HuH-7 (cell line): ENCODE data around the gene PILRA.
"Not testable (repeated sequence)": the region's sequence is repeated elsewhere in the genome, so short reads cannot be mapped to it uniquely, and the experiment has no call there.

Source experiments
- DNase-seq: peaks from one replicate; pipeline ENCODE4 v3.0.0; 2011; ENCODE audit warnings: low spot score

The PILRA gene

DNA sequence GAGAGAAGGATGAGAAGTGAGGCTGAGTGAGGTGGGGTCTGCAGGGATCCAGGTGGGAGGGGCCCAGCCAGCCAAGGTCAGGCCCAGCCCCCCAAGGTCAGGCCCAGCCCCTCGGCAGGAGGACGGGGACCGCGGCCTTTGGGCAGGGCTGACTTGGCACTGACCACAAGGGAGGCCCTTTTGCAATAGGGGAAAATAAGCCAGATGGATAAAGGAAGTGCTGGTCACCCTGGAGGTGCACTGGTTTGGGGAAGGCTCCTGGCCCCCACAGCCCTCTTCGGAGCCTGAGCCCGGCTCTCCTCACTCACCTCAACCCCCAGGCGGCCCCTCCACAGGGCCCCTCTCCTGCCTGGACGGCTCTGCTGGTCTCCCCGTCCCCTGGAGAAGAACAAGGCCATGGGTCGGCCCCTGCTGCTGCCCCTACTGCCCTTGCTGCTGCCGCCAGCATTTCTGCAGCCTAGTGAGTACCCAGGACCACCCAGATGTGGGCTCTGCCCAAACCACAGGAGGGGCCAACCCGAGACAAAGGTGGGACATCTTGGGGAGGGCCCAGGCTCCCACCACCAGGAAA lies at the start of gene PILRA:
Gene PILRA, plus strand, starts transcription at position 227 of the 571 bp plus-strand sequence. Its CDS starts 170 bp downstream, at position 397.
- DNase-seq = no peak

DNA sequence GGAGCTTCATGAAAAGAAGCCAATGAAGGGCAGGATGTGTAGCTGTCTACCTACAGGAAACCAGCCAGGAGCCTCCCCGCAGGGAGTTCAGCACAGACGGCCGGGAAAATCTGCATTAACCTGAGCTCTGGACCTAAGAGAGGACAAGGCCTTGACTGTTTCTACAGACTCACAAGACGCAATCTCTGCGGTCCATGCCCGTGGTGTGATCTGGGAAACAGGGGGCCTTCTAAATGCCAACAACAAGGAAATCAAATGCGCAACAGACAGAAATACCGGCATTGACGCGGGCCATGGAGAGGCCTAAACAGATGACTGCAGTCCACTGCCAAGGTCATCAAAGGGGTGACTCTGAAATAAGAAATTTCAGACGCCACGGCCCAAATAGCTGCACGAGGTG lies 49.1 kb upstream of the PILRA start:
- not testable (repeated sequence) for DNase-seq

DNA sequence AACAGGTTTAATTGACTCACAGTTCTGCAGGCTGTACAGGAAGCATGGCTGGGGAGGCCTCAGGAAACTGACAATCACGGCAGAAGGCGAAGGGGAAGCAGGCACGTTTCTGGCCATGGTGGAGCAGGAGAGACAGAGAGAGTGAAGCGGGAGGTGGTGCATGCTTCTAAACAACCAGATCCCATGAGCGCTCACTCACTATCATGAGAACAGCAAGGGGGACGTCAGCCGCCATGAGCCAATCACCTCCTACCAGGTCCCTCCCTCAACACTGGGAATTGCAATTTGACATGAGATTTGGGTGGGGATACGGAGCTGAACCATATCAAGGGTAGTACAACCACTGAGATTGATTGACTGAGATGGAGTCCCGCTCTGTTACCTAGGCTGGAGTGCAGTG lies 47.6 kb upstream of the PILRA start:
- DNase-seq = not testable (repeated sequence)

DNA sequence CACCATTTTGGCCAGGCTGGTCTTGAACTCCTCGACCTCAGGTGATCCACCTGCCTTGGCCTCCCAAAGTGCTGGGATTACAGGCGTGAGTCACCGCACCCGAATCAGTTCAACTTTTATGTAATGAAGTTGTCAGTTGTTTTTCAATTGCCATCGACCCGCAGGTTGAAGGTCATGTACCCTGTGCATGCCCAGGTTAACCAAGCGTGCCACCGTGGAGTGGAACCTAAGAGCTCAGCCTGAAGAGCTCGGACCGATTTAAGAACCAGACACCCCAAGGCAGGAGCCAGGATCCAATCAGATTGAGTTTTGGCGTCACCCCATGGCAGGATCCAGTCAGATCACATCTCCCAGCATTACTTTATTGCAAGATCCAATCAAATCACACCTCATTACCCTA lies 46.4 kb upstream of the PILRA start:
- not testable (repeated sequence) for DNase-seq

DNA sequence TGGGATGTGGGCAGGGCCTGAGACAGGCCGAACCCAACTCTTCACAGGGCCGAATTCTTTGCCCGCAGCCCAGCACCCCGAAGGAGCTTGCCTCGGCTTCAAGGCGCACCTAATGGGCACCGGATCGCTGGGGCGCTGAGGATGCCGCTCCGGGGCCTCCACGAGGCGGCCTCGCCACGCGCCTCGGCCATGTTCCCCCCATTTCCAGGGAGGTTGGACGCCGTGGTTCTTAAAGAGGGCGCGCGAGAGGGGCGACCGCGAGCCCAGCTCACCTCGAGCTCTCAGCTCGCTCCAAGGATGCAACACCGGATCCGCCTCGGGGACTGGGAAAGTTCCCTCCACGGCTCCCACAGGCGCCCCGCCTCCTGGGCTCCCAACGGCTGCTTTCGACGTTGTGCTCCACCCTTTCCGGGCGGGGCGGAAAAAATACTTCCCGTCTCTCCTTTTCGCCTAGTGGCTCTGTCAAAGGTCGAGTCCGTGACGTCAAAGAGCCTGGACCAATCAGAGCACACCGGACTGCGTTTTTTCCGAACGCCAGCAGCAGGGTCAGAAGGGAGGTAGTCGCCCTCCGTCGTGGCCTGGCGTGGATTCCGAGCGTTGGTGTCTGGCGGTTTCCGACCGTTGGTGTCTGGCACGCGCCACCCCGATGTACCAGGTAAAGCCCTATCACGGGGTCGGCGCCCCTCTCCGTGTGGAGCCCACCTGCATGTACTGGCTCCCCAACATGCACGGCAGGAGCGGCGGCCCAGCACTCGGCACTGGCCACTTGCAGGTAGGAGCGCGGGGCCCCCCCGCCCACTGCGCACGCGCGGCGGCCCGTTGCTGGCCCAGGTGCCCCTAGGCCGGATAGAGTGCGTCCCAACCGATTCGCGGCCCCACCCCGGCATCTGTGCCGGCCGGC lies 37.5 kb upstream of the PILRA start:
- peak; percentile 84 for DNase-seq

DNA sequence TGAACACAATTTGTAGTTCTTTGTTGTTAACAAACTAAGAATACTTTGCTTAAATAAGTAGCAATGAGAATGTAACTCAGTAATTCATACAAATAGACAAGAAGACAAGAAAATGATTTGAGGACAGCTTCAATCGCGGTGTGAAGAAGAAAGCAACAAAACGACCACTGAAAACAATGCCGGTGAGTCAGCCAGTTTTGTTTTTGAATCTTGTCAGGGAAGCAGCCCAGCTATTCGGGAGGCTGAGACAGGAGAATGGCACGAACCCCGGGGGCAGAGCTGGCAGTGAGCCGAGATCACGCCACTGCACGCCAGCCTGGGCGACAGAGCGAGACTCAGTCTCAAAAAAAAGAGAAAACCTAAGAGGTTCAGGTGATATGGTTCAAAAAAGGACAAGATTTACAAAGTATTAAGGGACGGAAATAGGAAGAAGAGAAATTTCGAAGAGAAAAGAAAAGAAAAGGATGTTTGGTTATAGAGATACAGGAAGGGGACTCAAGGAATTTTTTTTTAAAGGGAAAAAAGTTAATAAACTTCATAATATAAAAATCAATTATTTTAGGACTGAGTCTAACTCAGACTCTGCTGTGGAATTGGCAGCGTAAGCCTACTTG lies 35.1 kb upstream of the PILRA start:
- not testable (repeated sequence) for DNase-seq

DNA sequence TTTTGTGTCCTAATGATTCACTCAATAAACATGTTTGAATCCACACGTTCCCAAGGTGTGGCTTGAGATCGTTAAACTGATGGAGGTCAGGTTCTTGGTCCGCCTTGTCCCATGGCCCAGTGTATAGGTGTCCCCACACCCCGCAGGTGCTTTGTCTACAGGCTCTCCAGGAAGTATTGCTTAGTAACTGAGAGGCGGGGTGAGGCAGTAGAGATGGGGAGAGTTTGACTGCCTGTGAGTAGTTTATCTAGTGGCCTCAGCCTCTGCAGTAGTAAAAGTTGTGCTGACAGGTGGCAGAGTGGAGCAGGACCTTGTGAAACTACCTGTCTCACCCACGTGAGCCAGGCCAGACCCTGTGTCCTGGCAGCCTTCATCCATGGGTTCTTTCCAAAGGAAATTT lies 32.0 kb upstream of the PILRA start:
- not testable (repeated sequence) for DNase-seq

DNA sequence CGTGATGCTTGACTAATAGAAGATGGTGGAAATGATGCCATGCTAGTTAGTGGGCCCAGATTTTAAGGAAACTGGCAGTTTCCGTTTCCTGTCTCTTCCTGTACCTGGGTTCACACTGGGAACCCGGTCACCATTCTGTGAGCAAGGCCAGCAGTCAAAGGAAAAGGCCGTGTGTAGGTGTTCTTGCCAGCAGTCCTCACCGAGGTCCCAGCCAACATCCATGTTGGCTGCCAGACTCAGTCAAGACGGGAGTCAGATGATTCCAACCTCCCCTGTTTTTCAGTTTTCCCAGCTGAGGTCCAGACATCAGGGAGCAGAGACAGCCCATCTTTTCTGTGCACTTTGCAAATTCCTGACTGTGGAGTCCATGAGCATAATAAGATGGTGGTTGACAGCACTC lies 30.5 kb upstream of the PILRA start:
- DNase-seq = no peak

DNA sequence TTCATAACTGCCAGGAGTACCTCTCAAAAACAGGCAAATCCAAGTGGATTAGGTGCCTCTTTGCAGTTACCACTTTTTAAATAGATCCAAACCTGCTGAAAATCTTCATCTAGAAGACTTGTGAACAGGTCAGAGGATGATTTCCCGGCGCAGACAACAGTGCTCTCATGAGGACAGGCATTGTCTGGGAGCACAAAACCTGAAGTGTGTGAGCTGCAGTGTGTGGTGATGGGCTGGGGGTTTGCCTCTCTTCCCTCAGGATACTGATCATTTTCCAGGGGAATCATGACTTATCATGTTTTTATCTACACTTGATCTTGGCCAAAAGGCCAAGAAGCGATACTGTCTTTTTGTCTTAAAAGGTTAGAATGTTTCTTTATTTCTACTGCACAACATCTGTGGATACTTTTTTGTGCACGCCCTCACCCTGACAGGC lies 29.1 kb upstream of the PILRA start:
- not testable (repeated sequence) for DNase-seq

DNA sequence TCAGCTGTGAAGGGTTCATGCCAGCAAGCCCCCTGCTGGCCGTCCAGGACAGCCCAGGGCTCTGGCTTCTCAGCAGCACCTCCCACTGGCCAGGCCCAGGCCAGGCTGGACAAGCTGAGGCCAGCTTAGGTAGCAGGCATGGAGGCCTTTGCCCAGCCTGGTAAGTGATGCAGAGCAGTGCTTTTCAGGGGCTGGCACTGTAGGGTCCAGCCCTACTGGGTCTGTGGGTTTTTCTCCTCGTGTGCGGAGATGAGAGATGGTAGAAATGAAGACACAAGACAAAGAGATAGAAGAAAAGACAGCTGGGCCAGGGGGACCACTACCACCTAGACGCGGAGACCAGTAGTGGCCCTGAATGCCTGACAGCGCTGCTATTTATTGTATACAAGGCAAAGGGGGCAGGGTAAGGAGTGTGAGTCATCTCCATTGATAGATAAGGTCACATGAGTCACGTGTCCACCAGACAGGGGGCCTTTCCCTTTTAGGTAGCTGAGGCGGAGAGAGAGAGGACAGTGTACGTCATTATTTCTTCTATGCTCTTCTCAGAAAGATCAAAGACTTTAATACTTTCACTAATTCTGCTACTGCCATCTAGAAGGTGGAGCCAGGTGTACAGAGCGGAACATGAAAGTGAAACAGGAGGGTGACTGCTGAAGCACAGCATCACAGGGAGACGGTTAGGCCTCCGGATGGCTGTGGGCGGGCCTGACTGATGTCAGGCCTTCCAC lies 28.6 kb upstream of the PILRA start:
- not testable (repeated sequence) for DNase-seq

DNA sequence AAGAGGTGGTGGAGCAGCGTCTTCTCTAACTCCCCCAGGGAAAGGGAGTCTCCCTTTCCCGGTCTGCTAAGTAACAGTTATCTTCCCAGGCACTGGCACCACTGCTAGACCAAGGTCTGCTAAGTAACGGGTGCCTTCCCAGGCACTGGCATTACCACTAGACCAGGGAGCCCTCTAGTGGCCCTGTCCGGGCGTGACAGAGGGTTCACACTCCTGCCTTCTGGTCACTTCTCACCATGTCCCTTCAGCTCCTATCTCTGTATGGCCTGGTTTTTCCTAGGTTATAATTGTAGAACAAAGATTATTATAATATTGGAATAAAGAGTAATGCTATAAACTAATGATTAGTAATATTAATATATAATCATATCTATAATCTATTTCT lies 28.0 kb upstream of the PILRA start:
- not testable (repeated sequence) for DNase-seq

DNA sequence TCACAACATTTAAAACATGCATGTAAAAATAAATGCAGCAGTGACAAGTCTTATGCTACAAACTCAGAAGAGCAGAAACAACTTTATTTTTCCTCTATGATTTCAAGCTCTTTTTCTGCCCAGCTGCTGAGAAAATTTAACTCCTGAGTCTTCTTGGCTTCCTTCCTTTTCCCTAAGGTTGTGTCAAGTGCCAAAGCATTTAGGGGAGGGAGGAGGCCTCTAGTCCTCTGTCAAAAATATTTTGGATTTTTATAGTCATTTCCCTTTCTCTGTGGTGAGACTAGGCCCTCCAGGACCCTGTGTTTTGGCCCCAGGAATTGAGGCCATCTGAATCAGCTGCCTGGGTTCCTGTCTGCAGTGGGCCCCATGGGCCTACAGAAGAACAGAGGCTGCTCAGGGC lies 26.4 kb upstream of the PILRA start:
- no peak for DNase-seq

DNA sequence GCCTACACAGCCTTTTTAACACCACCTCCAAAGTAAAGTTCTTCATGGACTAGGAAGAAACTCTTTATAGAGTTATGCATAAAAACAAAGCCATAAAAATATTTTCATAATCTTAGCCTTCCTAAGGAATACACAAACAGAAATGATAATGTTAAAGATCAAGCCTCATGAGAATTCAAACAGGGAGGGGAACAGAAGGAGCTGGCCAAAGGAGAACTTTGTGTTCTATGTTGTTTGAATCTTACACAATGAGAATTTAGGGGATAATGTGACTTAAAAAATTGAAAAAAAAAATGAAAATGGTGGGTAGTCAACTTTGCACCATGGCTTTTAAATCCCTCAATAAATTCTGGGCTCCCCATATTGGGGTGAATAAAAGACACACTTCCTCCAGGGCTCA lies 24.5 kb upstream of the PILRA start:
- DNase-seq = no peak

DNA sequence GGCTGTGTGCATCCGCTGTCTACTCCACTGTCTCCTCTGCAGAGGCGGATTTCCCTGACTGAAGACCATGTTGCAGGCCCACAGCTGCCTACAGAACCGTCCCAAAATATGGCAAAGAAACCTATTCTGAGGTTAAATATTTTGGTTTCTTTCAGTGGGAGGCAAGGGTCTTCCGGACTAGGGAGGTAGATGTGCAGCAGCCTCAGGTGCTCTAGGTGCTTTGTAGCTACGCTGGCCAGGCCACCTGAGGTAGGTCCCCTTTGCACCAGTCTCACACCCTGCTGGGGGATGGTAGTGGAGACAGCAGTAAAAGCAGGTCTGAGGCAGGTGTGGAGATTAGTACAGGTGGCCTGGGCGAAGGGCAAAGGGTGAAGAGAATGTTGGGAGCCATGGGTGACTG lies 23.5 kb upstream of the PILRA start:
- no peak for DNase-seq

DNA sequence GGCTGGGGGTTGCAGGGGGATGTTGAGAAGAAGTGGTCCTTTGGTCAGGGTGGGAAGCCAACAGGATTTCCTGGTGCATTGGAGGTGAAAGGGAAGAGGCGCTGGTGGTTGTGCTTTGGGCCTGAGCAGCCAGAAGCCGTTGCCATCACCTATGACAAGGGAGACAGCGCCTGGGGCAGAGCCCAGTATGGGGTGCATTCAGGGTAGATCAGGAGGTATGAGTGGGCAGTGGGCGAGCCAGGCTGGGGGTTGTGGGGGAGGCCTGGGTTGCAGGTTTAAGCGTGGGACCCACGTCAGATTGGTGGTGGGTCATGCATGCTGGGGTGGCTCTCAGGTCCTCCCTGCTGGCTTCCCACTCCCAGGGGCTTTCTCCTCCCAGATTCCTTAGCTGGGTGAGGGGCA lies 21.6 kb upstream of the PILRA start:
- no peak for DNase-seq

DNA sequence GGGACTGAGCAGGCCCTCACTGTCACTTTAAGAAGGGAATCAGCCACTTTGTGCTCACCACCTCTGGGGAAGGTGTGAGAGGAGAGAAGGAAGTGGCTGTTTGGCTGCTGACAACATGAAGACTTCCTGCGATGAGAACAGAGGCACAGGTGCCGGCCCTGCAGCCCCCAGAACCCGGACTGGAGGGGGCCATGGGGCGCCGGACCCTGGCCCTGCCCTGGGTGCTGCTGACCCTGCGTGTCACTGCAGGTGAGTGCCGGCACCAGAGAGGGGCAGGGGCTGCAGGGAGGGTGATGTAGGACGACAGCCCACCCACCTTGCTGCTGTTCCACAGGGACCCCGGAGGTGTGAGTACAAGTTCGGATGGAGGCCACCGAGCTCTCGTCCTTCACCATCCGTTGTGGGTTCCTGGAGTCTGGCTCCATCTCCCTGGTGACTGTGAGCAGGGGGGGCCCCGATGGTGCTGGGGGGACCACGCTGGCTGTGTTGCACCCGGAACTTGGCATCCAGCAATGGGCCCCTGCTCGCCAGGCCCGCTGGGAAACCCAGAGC lies 21.0 kb upstream of the PILRA start:
- DNase-seq = not testable (repeated sequence)

DNA sequence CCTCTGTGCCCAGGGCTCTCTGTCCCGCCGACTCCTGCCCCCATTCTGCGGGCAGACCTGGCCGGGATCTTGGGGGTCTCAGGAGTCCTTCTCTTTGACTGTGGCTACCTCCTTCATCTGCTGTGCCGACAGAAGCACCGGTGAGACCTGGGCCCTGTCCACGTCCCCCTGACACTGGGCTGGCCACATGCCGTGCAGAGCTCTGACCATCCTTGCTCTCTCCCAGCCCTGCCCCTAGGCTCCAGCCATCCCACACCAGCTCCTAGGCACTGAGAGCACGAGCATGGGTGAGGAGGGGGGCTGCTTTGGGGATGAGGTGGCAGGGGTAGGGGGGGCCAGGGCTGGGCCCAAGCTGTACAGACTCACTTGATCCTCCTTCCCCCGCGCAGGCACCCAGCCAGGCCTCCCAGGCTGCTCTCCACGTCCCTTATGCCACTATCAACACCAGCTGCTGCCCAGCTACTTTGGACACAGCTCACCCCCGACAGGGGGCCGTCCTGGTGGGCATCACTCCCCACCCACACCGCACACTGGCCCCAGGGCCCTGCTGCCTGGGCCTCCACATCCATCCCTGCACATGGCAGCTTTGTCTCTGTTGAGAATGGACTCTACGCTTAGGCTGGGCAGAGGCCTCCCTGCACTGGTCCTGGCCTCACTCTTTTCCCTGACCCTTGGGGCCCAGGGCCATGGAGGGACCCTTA lies 20.2 kb upstream of the PILRA start:
- DNase-seq = no peak

DNA sequence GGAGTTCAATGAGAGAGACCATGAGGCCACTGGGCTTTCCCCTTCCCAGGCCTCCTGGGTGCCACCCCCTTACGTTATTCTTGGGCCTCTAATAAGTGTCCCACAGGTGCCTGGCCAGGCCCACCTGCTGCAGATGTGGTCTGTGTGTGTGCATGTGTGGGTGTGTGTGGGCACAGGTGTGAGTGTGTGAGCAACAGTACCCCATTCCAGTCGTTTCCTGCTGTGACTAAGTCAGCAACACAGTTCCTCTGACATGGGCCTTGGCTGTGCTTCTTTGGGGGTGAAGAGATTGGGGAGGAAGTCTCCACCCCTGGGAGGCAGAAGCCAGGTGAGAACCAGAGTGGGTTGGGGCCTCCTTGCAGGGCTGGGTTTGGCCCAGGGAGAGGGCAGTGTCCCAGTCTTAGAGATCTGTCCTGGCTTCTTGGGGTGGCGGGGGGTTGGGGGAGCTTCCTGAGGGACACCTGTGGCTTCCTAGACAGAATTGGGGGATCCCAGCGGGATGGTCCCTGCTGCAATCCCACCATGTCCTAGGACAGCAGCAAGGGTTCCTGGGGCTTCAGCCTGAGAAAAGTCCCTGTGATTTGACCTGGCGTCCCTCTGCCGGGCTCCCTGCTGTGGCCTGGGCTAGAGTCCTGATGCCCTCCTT lies 19.5 kb upstream of the PILRA start:
- no peak for DNase-seq

DNA sequence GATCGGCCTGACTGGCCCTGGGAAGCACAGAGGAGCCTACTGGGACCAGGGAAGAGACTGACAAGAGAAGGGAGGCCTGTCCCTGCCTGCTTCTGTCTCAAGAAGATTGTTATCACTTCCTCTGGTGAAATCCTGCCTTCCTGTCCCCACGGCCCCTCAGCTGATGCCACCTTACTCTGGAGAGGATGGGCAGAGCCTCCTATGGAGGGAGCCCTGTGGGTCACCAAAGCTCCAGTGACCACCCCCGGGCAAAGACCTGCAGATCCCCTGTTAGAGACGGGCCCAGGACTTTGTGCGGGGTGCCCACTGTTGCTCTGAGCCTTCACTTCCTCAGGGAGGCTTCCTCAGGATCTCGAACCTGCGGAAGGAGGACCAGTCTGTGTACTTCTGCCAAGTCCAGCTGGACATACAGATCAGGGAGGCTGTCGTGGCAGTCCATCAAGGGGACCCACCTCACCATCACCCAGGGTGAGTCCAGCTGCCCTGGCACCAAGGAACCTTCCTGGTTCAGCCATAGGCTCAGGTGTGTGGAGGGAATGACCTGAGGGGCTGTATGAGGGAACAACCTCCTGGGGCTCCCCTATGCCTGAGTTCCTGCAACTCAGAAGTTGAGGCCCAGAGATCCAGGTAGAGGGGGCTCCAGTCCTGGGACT lies 16.7 kb upstream of the PILRA start:
- DNase-seq = no peak

DNA sequence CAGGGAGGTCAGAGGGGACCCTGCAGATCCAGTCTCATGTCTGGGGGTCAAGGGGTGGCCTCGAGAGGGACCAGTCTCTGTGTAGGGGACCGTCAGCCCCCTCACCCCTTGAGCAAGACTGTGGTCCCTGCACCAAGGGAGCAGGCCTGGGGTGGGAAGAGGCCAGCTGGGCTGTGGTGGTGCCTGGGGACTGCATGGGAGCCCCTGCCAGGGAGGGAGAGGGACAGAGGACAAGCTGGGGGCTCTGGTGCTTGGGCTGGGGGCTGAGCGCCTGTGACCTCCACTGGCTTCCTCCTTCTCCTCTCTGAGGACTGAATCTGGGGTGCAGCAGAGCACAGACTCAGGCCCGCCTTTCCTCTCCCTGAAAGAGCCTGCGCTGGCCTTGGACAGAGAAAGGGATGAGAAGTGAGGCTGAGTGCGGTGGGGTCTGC lies 16.1 kb upstream of the PILRA start:
- DNase-seq = no peak
